ENCODE measurements around the gene UNC50. TPM values are rescaled to one million over a fixed set of nuclear protein-coding genes. Genes with fewer than 3 reads are reported as not detected.

Gene UNC50, protein sequence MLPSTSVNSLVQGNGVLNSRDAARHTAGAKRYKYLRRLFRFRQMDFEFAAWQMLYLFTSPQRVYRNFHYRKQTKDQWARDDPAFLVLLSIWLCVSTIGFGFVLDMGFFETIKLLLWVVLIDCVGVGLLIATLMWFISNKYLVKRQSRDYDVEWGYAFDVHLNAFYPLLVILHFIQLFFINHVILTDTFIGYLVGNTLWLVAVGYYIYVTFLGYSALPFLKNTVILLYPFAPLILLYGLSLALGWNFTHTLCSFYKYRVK
- total RNA-seq = 25.7 and 50.3 TPM in 2 replicates

DNA sequence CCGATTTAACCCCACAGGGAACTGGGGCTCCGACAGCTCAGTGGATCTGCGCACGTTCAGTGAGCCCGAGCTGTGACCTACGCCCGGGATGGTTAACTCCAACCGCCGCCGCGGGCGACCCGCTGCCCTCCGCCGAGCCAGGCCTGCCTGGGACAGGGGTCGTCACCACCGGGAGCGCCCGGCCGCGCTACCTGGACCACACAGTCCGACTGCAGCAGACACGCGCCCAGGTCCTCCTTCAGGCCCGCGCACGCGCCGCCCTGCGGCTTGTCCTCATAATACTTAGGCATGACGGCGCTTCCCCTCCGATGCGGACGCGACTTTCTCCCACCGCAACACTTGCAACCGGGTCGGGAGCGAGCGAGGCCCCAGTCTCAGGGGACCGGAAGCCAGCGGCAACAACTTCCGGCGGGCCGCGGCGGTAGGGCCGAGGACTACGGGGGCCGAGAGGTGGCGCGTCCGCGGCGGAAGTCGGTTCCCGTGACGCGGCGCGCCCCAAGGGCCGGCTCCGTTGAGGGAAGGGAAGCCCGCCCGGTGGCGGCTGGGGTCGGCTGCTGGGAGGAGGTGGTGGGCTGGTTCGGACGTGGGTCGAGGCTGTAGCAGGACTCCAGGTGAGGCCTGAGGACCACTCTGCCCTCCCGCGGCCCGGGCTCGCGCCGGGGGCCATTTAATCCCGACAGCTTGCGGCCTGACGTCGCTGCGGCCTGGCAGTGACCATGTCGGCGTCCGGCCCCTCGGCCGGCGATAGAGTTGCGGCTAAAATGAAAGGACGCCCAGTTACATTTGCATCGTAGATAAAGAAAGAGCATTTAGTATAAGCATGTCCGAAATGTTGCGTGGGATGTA, at the start of gene UNC50, which contains the start of gene COA5:
Gene UNC50, plus strand, starts transcription at position 474 of the 846 bp plus-strand sequence. CDS start 1,171 bp downstream, outside the sequence.
Gene COA5, minus strand, starts transcription at position 397 of the 846 bp plus-strand sequence. Its CDS starts 107 bp downstream, at position 290.

Other genes with a start within 250 kb of the UNC50 start
- gene INPP4A, start 163.7 kb upstream of the UNC50 start, total RNA-seq = 16.7 and 55.8 TPM in 2 replicates
- 18.1 and 25.9 TPM in 2 replicates for gene COA5, start 77 bp upstream of the UNC50 start, total RNA-seq
- gene MGAT4A, start 122.5 kb downstream of the UNC50 start, total RNA-seq = 23.8 and 25.7 TPM in 2 replicates

All from bladder microvascular endothelial cell (primary cell).